ENCODE data around the gene DENND1A.

Gene DENND1A

GRCh38 chr9:123727332-123727731 is 202.6 kb downstream of the DENND1A start:
- TF ChIP-seq CTCF (IDR thresholded peaks at IDR 0.05; ENCODE audit: low read depth, low read length), result no peak
- DNase-seq (ENCODE audit: low read depth in 2 of 2), result peak in 1 of 2 donors; percentile 45

GRCh38 chr9:123725389-123725788 is 204.5 kb downstream of the DENND1A start:
- peak in 1 of 2 donors; percentile 26 for DNase-seq (ENCODE audit: low read depth in 2 of 2)
- H3K4me3 ChIP-seq (replicated peaks in 1 of 2; ENCODE audit: low read depth in 2 of 2, low read length in 2 of 2), result no peak overlapping the region
- TF ChIP-seq CTCF (IDR thresholded peaks at IDR 0.05; ENCODE audit: low read depth, low read length), result no peak

More at GRCh38 chr9:123727332-123727731, 202.6 kb downstream of the DENND1A start:
- no peak overlapping the region for H3K4me3 ChIP-seq (replicated peaks in 1 of 2; ENCODE audit: low read depth in 2 of 2, low read length in 2 of 2)

- H3K4me3 ChIP-seq (replicated peaks in 1 of 2; ENCODE audit: low read depth in 2 of 2, low read length in 2 of 2), result no peak overlapping the region
- peak; percentile 78 to 79 for DNase-seq (ENCODE audit: low read depth in 2 of 2)
- peak; percentile 41 for TF ChIP-seq CTCF (IDR thresholded peaks at IDR 0.05; ENCODE audit: low read depth, low read length)
Observed at GRCh38 chr9:123724211-123724796, 205.6 kb downstream of the DENND1A start.

- DNase-seq (ENCODE audit: low read depth in 2 of 2), result no peak
- TF ChIP-seq CTCF (IDR thresholded peaks at IDR 0.05; ENCODE audit: low read depth, low read length), result no peak
Observed at GRCh38 chr9:123723135-123723875, 206.6 kb downstream of the DENND1A start.

GRCh38 chr9:123722378-123722777 is 207.5 kb downstream of the DENND1A start:
- no peak overlapping the region for H3K4me3 ChIP-seq (replicated peaks in 1 of 2; ENCODE audit: low read depth in 2 of 2, low read length in 2 of 2)
- no peak for TF ChIP-seq CTCF (IDR thresholded peaks at IDR 0.05; ENCODE audit: low read depth, low read length)
- no peak for DNase-seq (ENCODE audit: low read depth in 2 of 2)

More at GRCh38 chr9:123723135-123723875, 206.6 kb downstream of the DENND1A start:
- no peak overlapping the region for H3K4me3 ChIP-seq (replicated peaks in 1 of 2; ENCODE audit: low read depth in 2 of 2, low read length in 2 of 2)

GRCh38 chr9:123718188-123718587 is 211.7 kb downstream of the DENND1A start:
- DNase-seq (ENCODE audit: low read depth in 2 of 2), result no peak
- no peak overlapping the region for H3K4me3 ChIP-seq (replicated peaks in 1 of 2; ENCODE audit: low read depth in 2 of 2, low read length in 2 of 2)
- TF ChIP-seq CTCF (IDR thresholded peaks at IDR 0.05; ENCODE audit: low read depth, low read length), result no peak
